ENCODE measurements around the gene TCF12.

GRCh38 chr15:57108296-57108695 is 189.9 kb downstream of the TCF12 start:
- TF ChIP-seq EP300 (IDR thresholded peaks at IDR 0.05; ENCODE audit: borderline replicate concordance), result no peak
- TF ChIP-seq, protein P1, sequence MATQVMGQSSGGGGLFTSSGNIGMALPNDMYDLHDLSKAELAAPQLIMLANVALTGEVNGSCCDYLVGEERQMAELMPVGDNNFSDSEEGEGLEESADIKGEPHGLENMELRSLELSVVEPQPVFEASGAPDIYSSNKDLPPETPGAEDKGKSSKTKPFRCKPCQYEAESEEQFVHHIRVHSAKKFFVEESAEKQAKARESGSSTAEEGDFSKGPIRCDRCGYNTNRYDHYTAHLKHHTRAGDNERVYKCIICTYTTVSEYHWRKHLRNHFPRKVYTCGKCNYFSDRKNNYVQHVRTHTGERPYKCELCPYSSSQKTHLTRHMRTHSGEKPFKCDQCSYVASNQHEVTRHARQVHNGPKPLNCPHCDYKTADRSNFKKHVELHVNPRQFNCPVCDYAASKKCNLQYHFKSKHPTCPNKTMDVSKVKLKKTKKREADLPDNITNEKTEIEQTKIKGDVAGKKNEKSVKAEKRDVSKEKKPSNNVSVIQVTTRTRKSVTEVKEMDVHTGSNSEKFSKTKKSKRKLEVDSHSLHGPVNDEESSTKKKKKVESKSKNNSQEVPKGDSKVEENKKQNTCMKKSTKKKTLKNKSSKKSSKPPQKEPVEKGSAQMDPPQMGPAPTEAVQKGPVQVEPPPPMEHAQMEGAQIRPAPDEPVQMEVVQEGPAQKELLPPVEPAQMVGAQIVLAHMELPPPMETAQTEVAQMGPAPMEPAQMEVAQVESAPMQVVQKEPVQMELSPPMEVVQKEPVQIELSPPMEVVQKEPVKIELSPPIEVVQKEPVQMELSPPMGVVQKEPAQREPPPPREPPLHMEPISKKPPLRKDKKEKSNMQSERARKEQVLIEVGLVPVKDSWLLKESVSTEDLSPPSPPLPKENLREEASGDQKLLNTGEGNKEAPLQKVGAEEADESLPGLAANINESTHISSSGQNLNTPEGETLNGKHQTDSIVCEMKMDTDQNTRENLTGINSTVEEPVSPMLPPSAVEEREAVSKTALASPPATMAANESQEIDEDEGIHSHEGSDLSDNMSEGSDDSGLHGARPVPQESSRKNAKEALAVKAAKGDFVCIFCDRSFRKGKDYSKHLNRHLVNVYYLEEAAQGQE (IDR thresholded peaks at IDR 0.05; ENCODE audit: low read depth), result no peak
- no peak for TF ChIP-seq TCF12 (IDR thresholded peaks at IDR 0.05; ENCODE audit: low read depth)
- TF ChIP-seq, protein P2, sequence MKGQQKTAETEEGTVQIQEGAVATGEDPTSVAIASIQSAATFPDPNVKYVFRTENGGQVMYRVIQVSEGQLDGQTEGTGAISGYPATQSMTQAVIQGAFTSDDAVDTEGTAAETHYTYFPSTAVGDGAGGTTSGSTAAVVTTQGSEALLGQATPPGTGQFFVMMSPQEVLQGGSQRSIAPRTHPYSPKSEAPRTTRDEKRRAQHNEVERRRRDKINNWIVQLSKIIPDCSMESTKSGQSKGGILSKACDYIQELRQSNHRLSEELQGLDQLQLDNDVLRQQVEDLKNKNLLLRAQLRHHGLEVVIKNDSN (IDR thresholded peaks at IDR 0.05), result no peak
- TF ChIP-seq MAX (IDR thresholded peaks at IDR 0.05), result no peak
- TF ChIP-seq CEBPB (IDR thresholded peaks at IDR 0.05), result no peak
- TF ChIP-seq TAF1 (IDR thresholded peaks at IDR 0.05; ENCODE audit: low read depth), result no peak
- no peak for TF ChIP-seq TEAD4 (IDR thresholded peaks at IDR 0.05)
- TF ChIP-seq NFIC (IDR thresholded peaks at IDR 0.05), result no peak
- TF ChIP-seq ZBTB7A (IDR thresholded peaks at IDR 0.05; ENCODE audit: low read depth), result no peak
- TF ChIP-seq CREB1 (IDR thresholded peaks at IDR 0.05; ENCODE audit: low read depth), result no peak
- no peak for TF ChIP-seq RAD21 (IDR thresholded peaks at IDR 0.05; ENCODE audit: low read depth)
